Midbrain (tissue), 1 donor: ENCODE measurements around the gene NOL4L.

Source experiments
- DNase-seq: peaks from one replicate; lab custom pipeline; 2025; lab: John Stamatoyannopoulos, UW

Gene NOL4L

GRCh38 chr20:32613192-32614053 lies 28.3 kb upstream of the NOL4L start:
- DNase-seq = no peak

- DNase-seq = no peak
Measured at GRCh38 chr20:32612351-32613191, 27.4 kb upstream of the NOL4L start.

GRCh38 chr20:32611868-32612267 lies 26.7 kb upstream of the NOL4L start:
- no peak for DNase-seq

GRCh38 chr20:32611286-32611685 lies 26.2 kb upstream of the NOL4L start:
- DNase-seq = no peak

GRCh38 chr20:32610472-32611218 lies 25.5 kb upstream of the NOL4L start:
- no peak for DNase-seq

- no peak for DNase-seq
Measured at GRCh38 chr20:32609993-32610392, 24.9 kb upstream of the NOL4L start.

GRCh38 chr20:32609111-32609773 lies 24.1 kb upstream of the NOL4L start:
- DNase-seq = no peak

GRCh38 chr20:32608664-32609015 lies 23.5 kb upstream of the NOL4L start:
- no peak for DNase-seq

GRCh38 chr20:32607727-32608663 lies 22.9 kb upstream of the NOL4L start:
- no peak for DNase-seq

- no peak for DNase-seq
Measured at GRCh38 chr20:32607324-32607723, 22.2 kb upstream of the NOL4L start.

- DNase-seq = no peak
Measured at GRCh38 chr20:32606790-32607189, 21.7 kb upstream of the NOL4L start.

- no peak for DNase-seq
Measured at GRCh38 chr20:32606107-32606506, 21.0 kb upstream of the NOL4L start.

- peak; percentile 24 for DNase-seq
Measured at GRCh38 chr20:32605167-32605656, 20.1 kb upstream of the NOL4L start.

GRCh38 chr20:32603046-32603726 lies 18.1 kb upstream of the NOL4L start:
- peak; percentile 45 for DNase-seq

GRCh38 chr20:32602273-32602672 lies 17.1 kb upstream of the NOL4L start:
- no peak for DNase-seq

- no peak for DNase-seq
Measured at GRCh38 chr20:32600681-32601237, 15.6 kb upstream of the NOL4L start.

- DNase-seq = no peak
Measured at GRCh38 chr20:32599783-32600340, 14.7 kb upstream of the NOL4L start.

- DNase-seq = no peak
Measured at GRCh38 chr20:32598606-32599005, 13.5 kb upstream of the NOL4L start.

GRCh38 chr20:32597714-32598113 lies 12.6 kb upstream of the NOL4L start:
- no peak for DNase-seq
